Fibroblast of mammary gland (primary cell): ENCODE measurements around the gene PEX26.

Experiments
- DNase-seq: peaks from one replicate; pipeline ENCODE4 v3.0.0-alpha.2; 2010; ENCODE audit warnings: low read depth
- H3K4me3 ChIP-seq: 2 replicates; pipeline ENCODE4 v1.5.1; 2011; ENCODE audit warnings: low read depth, mild to moderate bottlenecking, low read length, moderate library complexity; ENCODE audit not compliant: control insufficient read depth
- CTCF ChIP-seq: conservative IDR thresholded peaks from 2 replicates; pipeline ENCODE4 v1.5.1; 2011; ENCODE audit warnings: low read depth, low read length, inconsistent platforms; ENCODE audit not compliant: control insufficient read depth, insufficient read depth

The PEX26 gene

GRCh38 chr22:18079706-18080233 is 2.0 kb downstream of the PEX26 start:
- H3K4me3 ChIP-seq, result no peak overlapping the region
- TF ChIP-seq CTCF, result no peak
- no peak for DNase-seq

- TF ChIP-seq CTCF, result no peak
- DNase-seq, result no peak
- no peak overlapping the region for H3K4me3 ChIP-seq
These were observed 3.6 kb downstream of the PEX26 start for GRCh38 chr22:18081416-18081815.

- no peak for DNase-seq
- H3K4me3 ChIP-seq, result no peak overlapping the region
- TF ChIP-seq CTCF, result no peak
These were observed 4.7 kb downstream of the PEX26 start for GRCh38 chr22:18082467-18082866.

- no peak overlapping the region for H3K4me3 ChIP-seq
- DNase-seq, result no peak
- TF ChIP-seq CTCF, result no peak
These were observed 5.6 kb downstream of the PEX26 start for GRCh38 chr22:18083406-18083805.

GRCh38 chr22:18085188-18085587 is 7.4 kb downstream of the PEX26 start:
- DNase-seq, result peak; percentile 69
- TF ChIP-seq CTCF, result no peak
- no peak overlapping the region for H3K4me3 ChIP-seq

GRCh38 chr22:18087350-18087855 is 9.6 kb downstream of the PEX26 start:
- no peak for DNase-seq
- H3K4me3 ChIP-seq, result no peak overlapping the region
- TF ChIP-seq CTCF, result no peak

- TF ChIP-seq CTCF, result no peak
- DNase-seq, result no peak
- no peak overlapping the region for H3K4me3 ChIP-seq
These were observed 11.2 kb downstream of the PEX26 start for GRCh38 chr22:18088825-18089568.
